ENCODE measurements around the gene RITA1. TPM values are rescaled to one million over a fixed set of nuclear protein-coding genes. Genes with fewer than 3 reads are reported as not detected.

The RITA1 gene
- total and polyA plus RNA-seq, 10 of the 15 experiments (the other 5 are each of a cell fraction or from before 2014, with no cell fraction given), result 2.3 to 39.9 (median 24.8) TPM

DNA sequence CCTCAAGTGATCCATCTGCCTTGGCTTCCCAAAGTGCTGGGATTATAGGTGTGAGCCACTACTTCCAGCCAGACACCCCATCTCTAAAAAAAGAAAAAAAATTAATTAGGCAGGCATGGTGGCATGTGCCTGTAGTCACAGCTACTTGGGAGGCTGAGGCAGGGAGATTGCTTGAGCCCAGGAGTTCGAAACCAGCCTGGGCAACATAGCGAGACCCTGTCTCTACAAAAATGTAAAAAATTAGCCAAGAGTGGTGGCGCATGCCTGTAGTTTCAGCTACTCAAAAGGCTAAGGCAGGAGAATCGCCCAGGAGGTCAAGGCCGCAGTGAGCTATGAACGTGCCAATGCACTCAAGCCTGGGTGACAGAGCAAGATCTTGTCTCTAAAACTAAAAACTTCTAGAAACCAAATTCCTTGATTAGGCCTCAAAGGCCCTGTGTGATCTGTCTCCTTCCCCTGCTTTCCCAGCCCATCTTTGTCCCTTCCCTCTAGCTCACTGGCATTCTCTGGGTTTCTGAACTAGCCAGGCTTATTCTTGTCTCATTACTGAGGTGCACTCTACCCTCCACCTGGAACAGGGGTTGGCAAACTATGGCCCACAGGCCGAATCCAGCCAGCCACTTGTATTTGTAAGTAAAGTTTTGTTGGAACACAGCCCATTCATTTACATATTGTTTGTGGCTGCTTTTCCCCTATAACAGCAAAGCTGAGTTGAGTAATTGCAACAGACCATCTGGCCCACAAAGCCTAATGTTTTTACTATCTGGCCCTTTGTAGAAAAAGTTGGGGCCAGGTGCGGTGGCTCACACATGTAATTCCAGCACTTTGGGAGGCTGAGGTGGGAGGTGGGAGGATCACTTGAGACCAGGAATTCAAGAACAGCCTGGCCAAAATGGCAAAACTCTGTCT lies 18.6 kb downstream of the RITA1 start:
- WGBS (ENCODE audit: insufficient coverage, insufficient replicate concordance, low lambda C conversion rate, missing lambda C conversion rate), result 84% methylated on average over 8 of the region's 8 CpGs
- Histone ChIP-seq H3K9me3 (replicated peaks; ENCODE audit: control insufficient read depth, insufficient read depth, low read length) (no peaks in the 10 kb centered on the region), H2AFZ (ENCODE audit: control insufficient read depth, low read depth, low read length) (no peak overlapping the region), H4K20me1 (ENCODE audit: control insufficient read depth, insufficient read depth) (no peaks in the 10 kb centered on the region), H3K9ac (ENCODE audit: control insufficient read depth, insufficient read depth, low read length) (no peak overlapping the region), H3K27ac (ENCODE audit: control insufficient read depth, insufficient read depth) (peak overlapping the region; percentile 27), H3K36me3 (ENCODE audit: control insufficient read depth in 2 of 2, insufficient read depth in 2 of 2, low read length in 1 of 2) (no peaks in the 10 kb centered on the region), H3K79me2 (ENCODE audit: control insufficient read depth, insufficient read depth, low read length) (no peaks in the 10 kb centered on the region), H3K4me1 (ENCODE audit: control insufficient read depth, insufficient read depth, low read length) (peaks cover 34% of the 10 kb centered on the region), H3K27me3 (replicated peaks in 1 of 2; ENCODE audit: control insufficient read depth in 2 of 2, insufficient read depth in 2 of 2, low read length in 1 of 2) (no peaks in the 10 kb centered on the region), H3K4me2 (ENCODE audit: control insufficient read depth, insufficient read depth) (no peak overlapping the region), H3K4me3 (no peak overlapping the region)
- SMC1A ChIA-PET (ENCODE audit: uncharacterized antibody, unreplicated experiment), result interaction anchor here (0.5 to 6.1 kb wide), 10 partner anchors 9 to 108 kb away, joined by 3 to 50 read pairs (median 6); partner anchors contain the start of gene TPCN1
- RAD21 ChIA-PET (ENCODE audit: unreplicated experiment), result interaction anchor here (0.6 to 3.3 kb wide), 10 partner anchors 13 to 221 kb away, joined by 3 to 33 read pairs (median 4); partner anchors contain the start of gene TPCN1
- ATAC-seq (peak; percentile 0; the same call in 1 of the 3 replicates), FAIRE-seq (no peak), DNase-seq (ENCODE audit: low read depth, low spot score) (no peak)
- in situ Hi-C loops (cut with MboI), result loop anchor here (25.0 kb wide), 1 partner anchor 1767 kb away; no protein-coding TSS in a partner anchor
- intact Hi-C loops (cut with micrococcal nuclease; ENCODE audit: unreplicated experiment), result no loop called here
- no TSS peak for BruUV-seq (replicated peaks)
- CTCF ChIA-PET, result interaction anchor here (0.8 to 3.5 kb wide), 12 partner anchors 9 to 221 kb away, joined by 3 to 15 read pairs (median 3); partner anchors contain the start of genes DDX54, RITA1 and SDSL
- POLR2A ChIA-PET, result interaction anchor here (0.6 to 3.4 kb wide), 14 partner anchors 8 to 122 kb away, joined by 3 to 30 read pairs (median 3); partner anchors contain the start of gene TPCN1
- 0 out of 2 replicates have a peak, but pooled peaks have one; percentile 20 for TF ChIP-seq CBFB (IDR thresholded peaks at IDR 0.05; ENCODE audit: low read depth)
- TF ChIP-seq EED (IDR thresholded peaks at IDR 0.05; ENCODE audit: low read depth), result 0 out of 2 replicates have a peak, but pooled peaks have one; percentile 54
- TF ChIP-seq IKZF2 (IDR thresholded peaks at IDR 0.05), result peak; percentile 48 to 52; a peak in 2 of 4 replicates
- TF ChIP-seq IKZF1 (conservative IDR thresholded peaks at IDR 0.05), result peak; percentile 38; the same call in 1 of the 2 replicates
- 0 out of 2 replicates have a peak, but pooled peaks have one; percentile 50 for TF ChIP-seq TCF12 (IDR thresholded peaks at IDR 0.05; ENCODE audit: low read depth, low read length)
- no peak for TF ChIP-seq RBBP5 (conservative IDR thresholded peaks at IDR 0.05)
- no peak; the same call in 1 of the 2 replicates for TF ChIP-seq NR2F1 (conservative IDR thresholded peaks at IDR 0.05)
- TF ChIP-seq BHLHE40 (IDR thresholded peaks at IDR 0.05; ENCODE audit: borderline replicate concordance in 1 of 2, low read depth in 2 of 2, low read length in 1 of 2), result peak in 1 of 2 experiments; percentile 11; a peak in 1 of 4 replicates
- TF ChIP-seq POU2F2 (IDR thresholded peaks at IDR 0.05; ENCODE audit: borderline replicate concordance, low read depth, low read length), result peak; percentile 92; the same call in 2 of the 3 replicates
- peak; percentile 69 for TF ChIP-seq RUNX3 (IDR thresholded peaks at IDR 0.05; ENCODE audit: low read length)
- no peak for TF ChIP-seq RFX5 (IDR thresholded peaks at IDR 0.05; ENCODE audit: low read depth, low read length)
- 0 out of 2 replicates have a peak, but pooled peaks have one; percentile 20 for TF ChIP-seq JUNB (IDR thresholded peaks at IDR 0.05)
- TF ChIP-seq TCF3 (IDR thresholded peaks at IDR 0.05; ENCODE audit: borderline replicate concordance, insufficient read depth, low read depth, low read length), result peak; percentile 40; the same call in 1 of the 2 replicates
- no peak for TF ChIP-seq SIN3A (IDR thresholded peaks at IDR 0.05; ENCODE audit: low read depth, low read length)
- TF ChIP-seq, protein P1, sequence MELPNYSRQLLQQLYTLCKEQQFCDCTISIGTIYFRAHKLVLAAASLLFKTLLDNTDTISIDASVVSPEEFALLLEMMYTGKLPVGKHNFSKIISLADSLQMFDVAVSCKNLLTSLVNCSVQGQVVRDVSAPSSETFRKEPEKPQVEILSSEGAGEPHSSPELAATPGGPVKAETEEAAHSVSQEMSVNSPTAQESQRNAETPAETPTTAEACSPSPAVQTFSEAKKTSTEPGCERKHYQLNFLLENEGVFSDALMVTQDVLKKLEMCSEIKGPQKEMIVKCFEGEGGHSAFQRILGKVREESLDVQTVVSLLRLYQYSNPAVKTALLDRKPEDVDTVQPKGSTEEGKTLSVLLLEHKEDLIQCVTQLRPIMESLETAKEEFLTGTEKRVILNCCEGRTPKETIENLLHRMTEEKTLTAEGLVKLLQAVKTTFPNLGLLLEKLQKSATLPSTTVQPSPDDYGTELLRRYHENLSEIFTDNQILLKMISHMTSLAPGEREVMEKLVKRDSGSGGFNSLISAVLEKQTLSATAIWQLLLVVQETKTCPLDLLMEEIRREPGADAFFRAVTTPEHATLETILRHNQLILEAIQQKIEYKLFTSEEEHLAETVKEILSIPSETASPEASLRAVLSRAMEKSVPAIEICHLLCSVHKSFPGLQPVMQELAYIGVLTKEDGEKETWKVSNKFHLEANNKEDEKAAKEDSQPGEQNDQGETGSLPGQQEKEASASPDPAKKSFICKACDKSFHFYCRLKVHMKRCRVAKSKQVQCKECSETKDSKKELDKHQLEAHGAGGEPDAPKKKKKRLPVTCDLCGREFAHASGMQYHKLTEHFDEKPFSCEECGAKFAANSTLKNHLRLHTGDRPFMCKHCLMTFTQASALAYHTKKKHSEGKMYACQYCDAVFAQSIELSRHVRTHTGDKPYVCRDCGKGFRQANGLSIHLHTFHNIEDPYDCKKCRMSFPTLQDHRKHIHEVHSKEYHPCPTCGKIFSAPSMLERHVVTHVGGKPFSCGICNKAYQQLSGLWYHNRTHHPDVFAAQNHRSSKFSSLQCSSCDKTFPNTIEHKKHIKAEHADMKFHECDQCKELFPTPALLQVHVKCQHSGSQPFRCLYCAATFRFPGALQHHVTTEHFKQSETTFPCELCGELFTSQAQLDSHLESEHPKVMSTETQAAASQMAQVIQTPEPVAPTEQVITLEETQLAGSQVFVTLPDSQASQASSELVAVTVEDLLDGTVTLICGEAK (IDR thresholded peaks at IDR 0.05; ENCODE audit: borderline replicate concordance), result peak; percentile 83
